GM12801 (cell line): ENCODE measurements around the gene GRIK5.

ENCODE experiments used
- TF ChIP-seq, protein P1 (sequence below): IDR thresholded peaks from one replicate; pipeline ENCODE4 v1.5.1; 2011; ENCODE audit warnings: control low read depth; ENCODE audit not compliant: insufficient read length; ENCODE audit errors: extremely low read depth

The GRIK5 gene

DNA sequence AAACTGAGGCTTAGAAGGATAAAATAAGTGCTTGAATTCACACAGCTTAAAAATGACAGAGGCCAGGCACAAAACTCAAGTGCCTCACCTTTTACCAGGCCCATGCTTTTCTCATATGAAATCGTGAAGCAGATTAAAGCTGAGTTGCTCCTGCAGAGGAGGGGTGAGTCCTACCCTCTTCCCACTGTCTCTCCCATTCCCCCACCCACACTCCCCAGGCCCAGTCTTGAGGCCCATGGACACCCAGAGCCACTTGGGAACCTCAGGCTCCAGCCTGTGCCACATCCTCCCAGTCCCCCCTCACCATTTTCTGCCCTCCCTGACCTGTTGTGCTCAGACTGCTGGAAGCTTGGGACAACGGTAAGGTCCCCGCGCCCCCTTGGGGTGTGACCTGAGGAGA is 23.5 kb upstream of the GRIK5 start:
- TF ChIP-seq, protein P1, sequence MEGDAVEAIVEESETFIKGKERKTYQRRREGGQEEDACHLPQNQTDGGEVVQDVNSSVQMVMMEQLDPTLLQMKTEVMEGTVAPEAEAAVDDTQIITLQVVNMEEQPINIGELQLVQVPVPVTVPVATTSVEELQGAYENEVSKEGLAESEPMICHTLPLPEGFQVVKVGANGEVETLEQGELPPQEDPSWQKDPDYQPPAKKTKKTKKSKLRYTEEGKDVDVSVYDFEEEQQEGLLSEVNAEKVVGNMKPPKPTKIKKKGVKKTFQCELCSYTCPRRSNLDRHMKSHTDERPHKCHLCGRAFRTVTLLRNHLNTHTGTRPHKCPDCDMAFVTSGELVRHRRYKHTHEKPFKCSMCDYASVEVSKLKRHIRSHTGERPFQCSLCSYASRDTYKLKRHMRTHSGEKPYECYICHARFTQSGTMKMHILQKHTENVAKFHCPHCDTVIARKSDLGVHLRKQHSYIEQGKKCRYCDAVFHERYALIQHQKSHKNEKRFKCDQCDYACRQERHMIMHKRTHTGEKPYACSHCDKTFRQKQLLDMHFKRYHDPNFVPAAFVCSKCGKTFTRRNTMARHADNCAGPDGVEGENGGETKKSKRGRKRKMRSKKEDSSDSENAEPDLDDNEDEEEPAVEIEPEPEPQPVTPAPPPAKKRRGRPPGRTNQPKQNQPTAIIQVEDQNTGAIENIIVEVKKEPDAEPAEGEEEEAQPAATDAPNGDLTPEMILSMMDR = no peak

DNA sequence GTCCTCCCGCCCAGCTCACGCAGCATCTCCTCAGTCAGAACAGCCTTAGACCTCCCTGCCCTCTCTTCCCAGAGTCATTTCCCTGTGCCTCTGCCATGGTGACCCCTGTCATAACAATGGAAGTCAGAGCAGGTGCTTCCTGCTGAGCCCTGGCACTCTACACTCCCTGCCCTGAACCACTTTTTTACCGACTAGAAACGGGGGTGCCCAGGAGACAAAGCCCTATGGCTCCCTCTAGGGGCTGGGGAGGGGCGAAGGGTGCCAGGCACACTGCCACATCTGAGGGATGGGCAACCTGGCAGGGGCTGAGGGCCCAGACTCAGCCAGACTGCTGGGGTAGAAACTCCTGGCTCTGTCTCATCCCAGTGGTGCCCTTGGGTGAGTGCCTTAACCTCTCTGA is 22.3 kb upstream of the GRIK5 start:
- TF ChIP-seq, protein P1 = no peak

DNA sequence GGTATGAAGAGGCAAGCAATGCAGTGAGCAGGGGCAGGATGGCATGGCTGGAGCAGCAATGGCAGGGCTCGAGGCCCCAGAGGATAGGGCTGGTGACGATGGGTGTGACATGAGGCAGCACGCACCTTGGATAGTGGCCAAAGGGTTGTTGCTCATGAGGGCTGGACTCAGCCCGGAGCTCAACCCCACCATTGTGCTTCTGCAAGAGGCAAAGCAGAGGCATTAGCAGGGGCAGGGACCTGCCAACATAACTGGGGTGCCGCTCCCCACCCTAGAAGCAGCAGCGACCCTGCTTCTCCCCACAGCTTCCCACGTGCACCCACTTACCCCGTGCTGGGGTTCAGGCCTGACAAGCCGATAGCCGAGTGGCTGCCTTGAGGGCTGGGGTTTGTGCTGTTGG is 21.7 kb upstream of the GRIK5 start:
- TF ChIP-seq, protein P1 = no peak

DNA sequence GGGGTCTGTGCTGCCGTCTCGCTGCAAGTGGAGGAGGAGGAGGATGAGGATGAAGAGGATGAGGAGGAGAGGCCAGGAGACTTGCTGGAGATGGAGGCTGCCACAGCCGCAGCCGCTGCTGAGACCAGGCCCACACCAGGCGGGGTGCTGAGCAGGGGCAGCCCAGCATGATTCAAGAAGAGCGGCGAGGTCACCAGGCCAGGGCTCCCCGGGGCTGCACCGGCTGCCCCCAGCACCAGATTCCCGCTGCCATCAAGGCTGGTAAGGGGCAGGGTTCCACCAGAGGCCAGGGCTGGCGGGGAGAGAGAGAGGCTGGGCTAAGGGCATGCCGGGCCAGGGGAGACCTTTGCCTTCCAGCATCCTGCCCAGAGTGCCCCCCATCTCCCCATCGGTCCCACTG is 21.3 kb upstream of the GRIK5 start:
- TF ChIP-seq, protein P1 = no peak

DNA sequence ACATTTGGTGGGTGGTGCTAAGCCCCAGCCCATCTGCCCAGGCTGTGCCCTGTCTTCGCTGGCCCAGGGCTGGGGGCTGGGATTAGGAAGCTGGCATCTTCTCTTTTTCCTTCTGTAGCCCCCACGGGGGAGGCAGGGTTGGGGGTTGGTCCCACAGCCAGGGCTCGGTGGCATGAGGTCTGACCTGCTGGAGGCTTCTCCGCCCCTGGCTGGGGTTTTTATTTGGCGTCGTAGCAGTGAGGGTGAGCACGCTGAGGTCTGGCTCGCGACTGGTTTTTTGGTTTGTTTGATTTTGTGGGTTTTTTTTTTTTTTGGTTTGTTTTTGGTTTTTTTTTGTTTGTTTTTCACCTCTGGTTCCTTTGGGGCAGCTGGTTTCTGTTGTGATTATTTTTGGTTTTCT is 20.7 kb upstream of the GRIK5 start:
- TF ChIP-seq, protein P1 = no peak

DNA sequence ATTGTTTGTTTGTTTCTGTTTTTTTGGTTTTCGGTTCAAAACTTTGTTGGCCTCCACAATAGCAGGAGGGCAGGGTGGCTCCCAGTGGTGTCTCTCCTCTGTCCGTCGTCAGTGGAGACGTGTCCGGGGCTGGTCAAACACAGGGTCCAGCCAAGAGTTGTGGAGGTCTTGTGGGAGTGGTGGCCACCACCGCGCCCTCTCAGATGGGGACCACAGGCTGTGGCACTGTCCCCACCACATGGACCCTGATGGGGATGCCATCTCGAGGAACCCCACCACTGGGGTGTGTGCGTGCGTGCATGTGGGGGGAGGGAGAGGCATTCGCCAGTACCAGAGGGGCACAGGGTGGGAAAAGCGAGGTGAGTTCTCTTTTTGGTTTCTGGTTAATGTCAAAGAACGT is 19.8 kb upstream of the GRIK5 start:
- TF ChIP-seq, protein P1 = no peak

DNA sequence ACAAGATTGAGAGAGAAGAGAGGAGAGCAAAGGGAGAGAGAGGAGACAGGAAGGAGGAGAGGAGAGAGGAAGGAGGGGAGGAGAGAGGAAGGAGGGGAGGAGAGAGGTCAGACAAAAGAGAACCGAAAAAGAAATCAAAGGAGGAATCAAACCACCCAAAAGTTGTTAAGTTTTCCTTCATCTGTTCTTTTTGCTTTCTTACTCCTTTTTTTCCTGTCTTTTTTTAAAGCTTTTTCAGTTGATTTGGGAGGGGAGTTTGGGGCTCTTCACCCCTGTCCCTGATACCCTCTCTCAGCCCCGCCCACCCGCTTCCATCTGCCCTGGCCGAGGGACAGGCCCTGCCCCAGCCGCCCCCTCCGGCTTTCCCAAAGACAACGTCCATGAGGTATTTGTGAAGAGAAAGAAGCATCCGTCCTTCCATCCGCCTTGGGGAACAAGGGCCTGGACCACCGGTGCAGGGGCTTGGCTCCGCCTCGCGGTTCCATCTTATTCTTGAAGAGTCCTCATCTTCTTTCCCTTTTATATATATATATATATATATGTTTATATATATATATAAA is 19.3 kb upstream of the GRIK5 start:
- TF ChIP-seq, protein P1 = no peak
